ENCODE data around the gene CLEC19A.

CLEC19A gene

DNA sequence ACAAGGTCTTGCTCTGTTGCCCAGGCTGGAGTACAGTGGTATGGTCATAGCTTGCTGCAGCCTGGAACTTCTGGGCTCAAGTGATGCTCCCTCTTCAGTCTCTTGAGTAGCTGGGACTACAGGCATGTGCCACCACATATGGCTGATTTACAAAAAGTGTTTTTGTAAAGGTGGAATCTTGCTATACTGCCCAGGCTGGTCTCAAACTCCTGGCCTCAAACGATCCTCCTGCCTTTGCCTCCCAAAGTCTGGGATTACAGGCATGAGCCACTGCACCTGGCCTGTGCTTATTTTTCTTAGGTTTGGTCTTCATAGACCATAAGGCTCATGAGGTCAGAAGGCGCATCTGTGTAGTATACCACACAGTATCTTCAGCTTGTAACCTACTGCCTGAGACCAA, 5.3 kb downstream of the CLEC19A start:
- no peak for DNase-seq (ENCODE audit: low read depth)
- no peak overlapping the region for H3K4me3 ChIP-seq (replicated peaks; ENCODE audit: low read depth, low read length)
- no peak for TF ChIP-seq CTCF (IDR thresholded peaks at IDR 0.05; ENCODE audit: low read length, missing control alignments)

- H3K4me3 ChIP-seq (replicated peaks; ENCODE audit: low read depth, low read length) = no peak overlapping the region
- peak; percentile 21 for DNase-seq (ENCODE audit: low read depth)
- TF ChIP-seq CTCF (IDR thresholded peaks at IDR 0.05; ENCODE audit: low read length, missing control alignments) = no peak
Observed at GRCh38 chr16:19291475-19291874, 5.9 kb downstream of the CLEC19A start.

DNA sequence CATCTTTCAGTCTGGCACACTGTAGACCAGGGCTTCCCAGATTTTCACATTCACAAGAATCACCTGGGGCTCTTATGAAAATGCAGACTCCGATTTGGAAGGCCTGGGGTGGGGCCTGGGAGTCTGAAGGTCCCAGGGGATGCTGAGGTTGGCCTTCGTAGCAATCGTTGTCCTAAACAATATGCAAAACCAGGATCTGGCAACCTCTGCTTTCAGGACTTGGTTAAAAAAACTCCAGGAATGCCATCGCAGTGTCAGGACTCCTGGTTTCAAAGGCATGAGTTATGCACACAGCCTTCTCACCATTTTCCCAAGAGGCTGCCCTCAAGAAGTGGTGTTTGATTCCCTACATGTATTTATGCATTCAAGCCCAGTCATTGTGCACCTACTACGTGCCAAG, 6.7 kb downstream of the CLEC19A start:
- no peak for TF ChIP-seq CTCF (IDR thresholded peaks at IDR 0.05; ENCODE audit: low read length, missing control alignments)
- no peak overlapping the region for H3K4me3 ChIP-seq (replicated peaks; ENCODE audit: low read depth, low read length)

DNA sequence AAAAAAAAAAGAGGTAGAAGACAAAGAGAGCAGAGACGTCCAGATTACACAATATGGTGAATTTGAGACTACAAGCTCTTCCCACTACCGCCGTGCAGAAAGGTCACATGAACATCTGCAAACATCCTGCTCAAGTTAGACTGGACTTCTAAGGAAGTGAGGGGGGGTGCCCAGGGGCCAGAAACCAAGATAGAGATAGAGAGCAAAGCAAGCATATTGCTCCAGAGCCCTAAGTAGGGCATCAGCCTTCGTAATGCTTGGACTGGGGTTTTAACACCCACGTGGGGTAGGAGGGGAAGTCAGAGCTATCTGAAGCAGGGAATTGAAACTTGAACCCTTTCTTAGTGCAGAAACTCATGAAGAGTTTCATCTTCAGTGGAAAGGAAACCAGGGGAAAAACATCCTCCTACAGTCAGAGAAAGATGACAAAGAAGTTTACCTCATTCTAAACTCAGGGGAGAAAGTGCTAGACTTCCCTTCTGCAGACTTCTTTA, 8.7 kb downstream of the CLEC19A start:
- no peak for TF ChIP-seq CTCF (IDR thresholded peaks at IDR 0.05; ENCODE audit: low read length, missing control alignments)

More for the DNA sequence above, 6.7 kb downstream of the CLEC19A start:
- DNase-seq (ENCODE audit: low read depth) = no peak

DNA sequence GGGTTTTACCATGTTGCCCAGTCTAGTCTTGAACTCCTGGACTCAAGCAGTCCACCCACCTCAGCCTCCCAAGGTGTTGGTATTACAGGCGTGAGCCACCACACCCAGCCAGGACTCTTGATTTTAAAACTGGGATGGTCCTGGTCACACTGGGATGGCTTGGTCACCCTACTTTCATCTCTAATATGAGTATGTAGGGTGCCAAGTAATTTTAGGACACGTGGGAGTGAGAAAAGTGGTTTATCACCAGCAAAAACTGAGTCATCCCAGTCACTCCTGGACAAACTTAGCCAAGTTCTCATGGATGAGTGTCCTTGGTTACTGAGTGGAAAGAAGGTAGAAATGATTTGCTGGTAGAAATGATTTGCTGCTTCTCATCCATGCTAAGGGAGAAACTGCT, 9.9 kb downstream of the CLEC19A start:
- TF ChIP-seq CTCF (IDR thresholded peaks at IDR 0.05; ENCODE audit: low read length, missing control alignments) = no peak
- DNase-seq (ENCODE audit: low read depth) = no peak
- no peak overlapping the region for H3K4me3 ChIP-seq (replicated peaks; ENCODE audit: low read depth, low read length)

More for the DNA sequence above, 8.7 kb downstream of the CLEC19A start:
- H3K4me3 ChIP-seq (replicated peaks; ENCODE audit: low read depth, low read length) = no peak overlapping the region
- peak; percentile 21 for DNase-seq (ENCODE audit: low read depth)

- H3K4me3 ChIP-seq (replicated peaks; ENCODE audit: low read depth, low read length) = no peak overlapping the region
- no peak for TF ChIP-seq CTCF (IDR thresholded peaks at IDR 0.05; ENCODE audit: low read length, missing control alignments)
- no peak for DNase-seq (ENCODE audit: low read depth)
Observed at GRCh38 chr16:19297454-19297853, 11.9 kb downstream of the CLEC19A start.

GRCh38 chr16:19299565-19299964, 14.0 kb downstream of the CLEC19A start:
- H3K4me3 ChIP-seq (replicated peaks; ENCODE audit: low read depth, low read length) = no peak overlapping the region
- TF ChIP-seq CTCF (IDR thresholded peaks at IDR 0.05; ENCODE audit: low read length, missing control alignments) = no peak
- DNase-seq (ENCODE audit: low read depth) = no peak

Measured in fibroblast of pulmonary artery (primary cell).